MG63 (cell line): ENCODE results near the gene SMARCC1. TPM values are rescaled to one million over a fixed set of nuclear protein-coding genes. Genes with fewer than 3 reads are reported as not detected.

Source experiments
- DNase-seq: peaks from one replicate; pipeline ENCODE4 v3.0.0-alpha.2; 2020
- H3K27me3 ChIP-seq: fragments of 250-450 bp; sonication (Bioruptor Pico); 2 replicates; pipeline ENCODE4 v1.5.1; 2020; ENCODE audit warnings: mild to moderate bottlenecking, moderate library complexity
- H3K36me3 ChIP-seq: fragments of 250-450 bp; sonication (Bioruptor Pico); 2 replicates; pipeline ENCODE4 v1.5.1; 2020; ENCODE audit warnings: mild to moderate bottlenecking, moderate library complexity
- H3K4me3 ChIP-seq: fragments of 250-450 bp; sonication (Bioruptor Pico); 2 replicates; pipeline ENCODE4 v1.5.1; 2020; ENCODE audit warnings: mild to moderate bottlenecking, moderate library complexity
- H3K9me3 ChIP-seq: fragments of 250-450 bp; sonication (Bioruptor Pico); 2 replicates; pipeline ENCODE4 v1.5.1; 2020; ENCODE audit warnings: mild to moderate bottlenecking, moderate library complexity
- total RNA-seq: library from RNA; depleted of rRNA; stranded (reverse); fragments of >200 nt; shearing (Covaris generic); gene quantifications from 2 replicates; pipeline ENCODE4 v1.2.3, GENCODE V29; 2014; ENCODE audit warnings: low replicate concordance

The SMARCC1 gene
- total RNA-seq, 1 experiment from 2014 or later, result 33.4 TPM

GRCh38 chr3:47590216-47590615 is 191.5 kb downstream of the SMARCC1 start:
- Histone ChIP-seq H3K9me3 (no peaks in the 10 kb centered on the region), H3K27me3 (no peaks in the 10 kb centered on the region), H3K36me3 (peaks cover 11% of the 10 kb centered on the region), H3K4me3 (no peak overlapping the region)
- DNase-seq, result no peak

DNA sequence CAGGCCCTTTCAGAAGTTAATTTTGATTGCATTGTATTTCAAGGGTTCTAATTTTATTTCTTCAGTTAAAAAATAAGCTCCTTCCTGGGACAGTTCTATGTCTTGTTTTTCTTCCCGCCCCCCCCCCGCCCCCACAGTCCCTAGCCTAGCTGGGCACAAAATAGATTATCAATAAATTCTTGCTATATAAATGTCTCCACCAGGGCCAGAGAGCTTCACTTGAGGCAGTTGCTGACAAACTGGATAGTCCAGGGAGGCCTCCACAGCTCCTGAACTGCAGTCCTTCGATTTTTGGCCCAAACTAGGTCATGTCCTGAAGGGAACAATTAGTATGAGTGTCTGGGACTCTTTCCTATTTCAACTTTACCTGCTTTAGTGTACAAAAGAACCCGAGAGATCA is 193.1 kb downstream of the SMARCC1 start:
- Histone ChIP-seq H3K27me3 (no peaks in the 10 kb centered on the region), H3K9me3 (no peaks in the 10 kb centered on the region), H3K4me3 (no peak overlapping the region), H3K36me3 (peaks cover 11% of the 10 kb centered on the region)
- DNase-seq, result no peak

- no peaks in the 10 kb centered on the region for H3K9me3 ChIP-seq
- DNase-seq, result no peak
- no peak overlapping the region for H3K4me3 ChIP-seq
- no peaks in the 10 kb centered on the region for H3K27me3 ChIP-seq
- H3K36me3 ChIP-seq, result peaks cover 11% of the 10 kb centered on the region; the same call in 1 of the 2 replicates
Observed at GRCh38 chr3:47588053-47588452, 193.6 kb downstream of the SMARCC1 start.

DNA sequence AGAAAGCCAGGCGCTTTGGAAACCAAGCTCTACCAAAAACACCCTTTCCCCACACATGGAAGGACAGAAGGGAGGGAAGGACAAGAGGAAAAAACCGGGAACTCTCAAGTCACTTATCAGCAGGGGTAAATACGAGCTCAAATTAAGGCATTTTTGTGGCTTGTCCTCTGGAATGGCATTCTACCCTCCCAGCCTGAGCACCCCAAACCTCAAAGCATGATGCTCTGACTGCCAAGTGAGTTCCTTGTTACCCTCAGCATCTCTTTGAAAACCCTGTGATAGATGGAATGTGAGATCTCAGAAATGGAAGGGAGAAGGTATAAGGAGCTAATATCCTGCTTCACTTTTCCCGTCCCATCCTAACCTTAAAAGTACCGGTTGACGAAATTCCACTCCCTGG is 194.9 kb downstream of the SMARCC1 start:
- H3K9me3 ChIP-seq, result no peaks in the 10 kb centered on the region
- no peaks in the 10 kb centered on the region for H3K27me3 ChIP-seq
- no peak for DNase-seq
- H3K36me3 ChIP-seq, result peaks cover 11% of the 10 kb centered on the region; the same call in 1 of the 2 replicates
- no peak overlapping the region for H3K4me3 ChIP-seq

GRCh38 chr3:47583320-47584075 is 198.2 kb downstream of the SMARCC1 start:
- Histone ChIP-seq H3K36me3 (peaks cover 6% of the 10 kb centered on the region; the same call in 1 of the 2 replicates), H3K9me3 (no peaks in the 10 kb centered on the region), H3K4me3 (no peak overlapping the region), H3K27me3 (0 out of 2 replicates have a peak, but pooled peaks cover 3% of the 10 kb centered on the region)
- DNase-seq, result no peak

- Histone ChIP-seq H3K4me3 (no peak overlapping the region), H3K9me3 (no peaks in the 10 kb centered on the region), H3K27me3 (0 out of 2 replicates have a peak, but pooled peaks cover 3% of the 10 kb centered on the region), H3K36me3 (0 out of 2 replicates have a peak, but pooled peaks cover 3% of the 10 kb centered on the region)
- DNase-seq, result no peak
Observed at GRCh38 chr3:47581835-47582234, 199.9 kb downstream of the SMARCC1 start.

DNA sequence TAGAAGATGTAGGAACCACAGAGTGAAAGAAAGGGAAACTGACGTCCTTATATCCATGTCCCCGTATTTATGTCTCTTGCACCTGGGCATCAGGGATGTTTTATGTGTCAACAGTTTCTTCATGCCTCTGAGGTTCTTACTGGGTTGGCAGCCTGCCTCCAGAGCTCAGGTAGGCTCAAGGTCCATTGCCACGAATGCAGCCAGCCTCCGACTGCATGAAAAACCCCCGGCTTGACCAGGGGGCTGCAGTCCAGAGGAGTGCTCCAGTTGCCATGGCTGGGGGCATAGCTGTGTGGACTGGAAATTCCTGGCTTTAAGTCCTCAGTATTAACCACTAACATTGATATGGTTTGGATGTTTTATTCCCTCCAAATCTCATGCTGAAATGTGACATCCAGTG is 200.3 kb downstream of the SMARCC1 start:
- H3K27me3 ChIP-seq, result 0 out of 2 replicates have a peak, but pooled peaks cover 3% of the 10 kb centered on the region

DNA sequence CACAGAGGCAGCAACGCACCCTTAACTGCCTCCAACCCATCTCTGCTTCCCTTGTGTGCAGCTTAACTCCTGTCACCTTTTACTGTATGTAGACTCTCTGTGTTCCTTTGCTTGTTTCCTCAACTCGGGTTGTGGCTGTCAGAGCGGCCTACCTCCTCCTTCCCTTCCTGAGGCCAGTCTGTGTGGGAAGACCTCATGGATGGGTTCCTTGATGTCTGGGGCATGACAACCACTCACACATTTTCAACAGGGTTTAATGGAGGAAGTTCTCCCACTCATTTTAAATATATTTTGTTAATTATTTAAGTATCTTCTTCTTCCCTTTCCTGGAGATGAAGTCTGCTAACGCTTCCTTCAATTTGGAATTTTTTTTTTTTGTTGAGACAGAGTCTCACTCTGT is 201.2 kb downstream of the SMARCC1 start:
- Histone ChIP-seq H3K4me3 (no peak overlapping the region), H3K9me3 (no peaks in the 10 kb centered on the region), H3K27me3 (0 out of 2 replicates have a peak, but pooled peaks cover 3% of the 10 kb centered on the region), H3K36me3 (no peaks in the 10 kb centered on the region)
- no peak for DNase-seq

More for the DNA sequence above, 200.3 kb downstream of the SMARCC1 start:
- H3K9me3 ChIP-seq, result no peaks in the 10 kb centered on the region
- no peak overlapping the region for H3K4me3 ChIP-seq
- DNase-seq, result no peak
- 0 out of 2 replicates have a peak, but pooled peaks cover 3% of the 10 kb centered on the region for H3K36me3 ChIP-seq

DNA sequence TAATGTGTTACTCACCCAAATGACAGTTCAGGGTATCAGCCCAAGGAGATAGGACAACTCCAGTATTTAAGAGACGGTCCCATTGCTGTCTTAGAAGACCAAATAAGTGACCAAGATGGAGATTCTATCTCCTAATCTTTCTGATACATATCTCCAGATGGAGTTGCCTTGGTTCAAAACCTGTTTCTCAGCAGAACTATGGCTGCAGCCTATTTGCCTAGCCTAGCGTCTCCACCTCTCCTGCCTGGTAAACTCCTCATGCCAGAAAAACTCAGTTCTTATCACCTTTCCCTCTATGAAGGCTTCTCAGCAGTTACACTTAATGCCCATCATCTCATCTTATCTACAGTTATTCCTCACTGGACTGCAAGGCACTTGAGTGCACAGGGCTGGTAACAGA is 201.8 kb downstream of the SMARCC1 start:
- no peak for DNase-seq
- H3K9me3 ChIP-seq, result no peaks in the 10 kb centered on the region
- no peaks in the 10 kb centered on the region for H3K36me3 ChIP-seq
- 0 out of 2 replicates have a peak, but pooled peaks cover 3% of the 10 kb centered on the region for H3K27me3 ChIP-seq
- H3K4me3 ChIP-seq, result no peak overlapping the region

DNA sequence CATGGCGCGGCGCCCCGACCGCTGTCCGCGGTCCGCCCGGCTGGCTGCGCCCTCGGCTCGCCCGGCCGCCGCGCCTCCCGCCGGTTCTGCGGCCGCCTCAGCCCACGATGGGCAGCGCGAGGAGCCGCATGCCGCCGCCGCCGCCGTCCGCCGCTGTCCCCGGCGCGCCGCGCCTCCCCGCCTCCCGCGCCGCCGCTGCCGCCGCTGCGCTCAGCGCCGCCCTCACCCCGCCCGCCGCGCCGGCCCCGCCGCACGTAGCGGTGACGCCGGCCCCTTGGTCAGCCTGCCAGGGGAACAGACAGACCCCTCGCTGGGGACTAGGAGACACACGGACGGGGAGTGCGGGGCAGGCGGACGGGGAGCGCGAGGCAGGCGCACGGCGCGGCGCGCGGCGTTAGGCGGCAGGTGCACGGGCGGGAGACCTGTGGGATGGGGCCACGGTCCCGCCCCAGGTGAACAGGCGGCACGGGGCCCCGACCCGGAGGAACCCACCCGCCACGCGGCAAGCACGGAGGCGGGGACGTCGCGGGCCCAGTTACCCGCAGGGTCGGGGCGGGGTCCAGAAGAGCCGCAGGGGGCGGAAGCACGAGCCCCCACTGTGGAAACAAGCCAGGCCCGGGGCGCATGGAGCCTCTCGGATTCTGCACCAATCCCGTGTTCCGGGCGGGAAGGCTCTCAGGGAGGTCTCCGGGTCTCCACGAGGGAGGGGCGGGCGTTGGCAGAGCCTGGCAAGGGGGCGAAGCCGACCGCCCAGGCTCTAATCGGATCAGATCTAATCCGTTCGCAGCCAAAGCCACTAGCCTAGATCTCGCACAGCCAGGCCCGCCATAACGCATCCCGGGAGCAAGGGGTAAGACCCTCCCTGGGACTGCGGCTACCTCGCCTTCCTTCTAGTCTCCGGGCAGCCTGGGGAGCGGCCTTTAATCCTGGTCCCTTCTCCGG is 202.7 kb downstream of the SMARCC1 start, which contains the start of gene CSPG5:
Gene CSPG5 (minus strand): TSS at position 175 of the 942 bp plus-strand sequence. CDS start 172 bp downstream, at position 3.
- Histone ChIP-seq H3K27me3 (0 out of 2 replicates have a peak, but pooled peaks cover 3% of the 10 kb centered on the region), H3K4me3 (peak within 1 kb of the TSS; percentile 37), H3K36me3 (no peaks in the 10 kb centered on the region), H3K9me3 (no peaks in the 10 kb centered on the region)
- peak; percentile 6 for DNase-seq

DNA sequence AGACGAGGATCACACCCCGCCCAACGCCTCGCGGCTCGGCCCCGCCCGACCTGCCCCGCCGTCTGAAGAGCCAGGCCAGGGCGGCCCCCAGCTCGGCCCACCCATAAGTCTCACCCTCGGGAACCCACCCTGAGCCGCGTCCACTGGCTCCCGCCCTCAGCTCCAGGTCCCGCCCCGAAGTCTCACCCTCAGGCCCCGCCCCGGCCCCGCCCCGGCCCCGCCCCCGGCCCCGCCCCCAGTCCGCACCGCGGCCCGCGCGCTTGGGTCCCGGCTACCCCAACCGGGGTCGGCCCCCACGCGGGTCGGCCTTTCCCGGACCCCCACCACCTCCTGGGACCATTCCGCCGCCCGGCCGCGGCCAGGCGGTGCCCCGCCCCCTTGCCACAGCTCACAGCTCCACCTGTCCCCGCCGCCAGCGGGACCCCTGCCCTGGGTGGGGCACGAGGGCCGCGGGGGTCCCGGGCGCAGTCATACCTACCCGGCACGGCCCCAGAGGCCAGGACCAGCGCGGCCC is 203.5 kb downstream of the SMARCC1 start:
- Histone ChIP-seq H3K9me3 (no peaks in the 10 kb centered on the region), H3K36me3 (no peaks in the 10 kb centered on the region), H3K27me3 (0 out of 2 replicates have a peak, but pooled peaks cover 3% of the 10 kb centered on the region), H3K4me3 (peak overlapping the region; percentile 37)
- peak; percentile 9 for DNase-seq

- no peaks in the 10 kb centered on the region for H3K9me3 ChIP-seq
- peak overlapping the region; percentile 37 for H3K4me3 ChIP-seq
- DNase-seq, result peak; percentile 4
- 0 out of 2 replicates have a peak, but pooled peaks cover 3% of the 10 kb centered on the region for H3K27me3 ChIP-seq
- no peaks in the 10 kb centered on the region for H3K36me3 ChIP-seq
Observed at GRCh38 chr3:47577583-47578118, 204.0 kb downstream of the SMARCC1 start.

GRCh38 chr3:47573190-47574172 is 208.2 kb downstream of the SMARCC1 start:
- no peaks in the 10 kb centered on the region for H3K9me3 ChIP-seq
- no peak for DNase-seq
- no peak overlapping the region for H3K4me3 ChIP-seq
- H3K27me3 ChIP-seq, result no peaks in the 10 kb centered on the region
- no peaks in the 10 kb centered on the region for H3K36me3 ChIP-seq

- Histone ChIP-seq H3K27me3 (no peaks in the 10 kb centered on the region), H3K9me3 (no peaks in the 10 kb centered on the region), H3K36me3 (no peaks in the 10 kb centered on the region), H3K4me3 (no peak overlapping the region)
- no peak for DNase-seq
Observed at GRCh38 chr3:47571391-47572175, 210.1 kb downstream of the SMARCC1 start.

DNA sequence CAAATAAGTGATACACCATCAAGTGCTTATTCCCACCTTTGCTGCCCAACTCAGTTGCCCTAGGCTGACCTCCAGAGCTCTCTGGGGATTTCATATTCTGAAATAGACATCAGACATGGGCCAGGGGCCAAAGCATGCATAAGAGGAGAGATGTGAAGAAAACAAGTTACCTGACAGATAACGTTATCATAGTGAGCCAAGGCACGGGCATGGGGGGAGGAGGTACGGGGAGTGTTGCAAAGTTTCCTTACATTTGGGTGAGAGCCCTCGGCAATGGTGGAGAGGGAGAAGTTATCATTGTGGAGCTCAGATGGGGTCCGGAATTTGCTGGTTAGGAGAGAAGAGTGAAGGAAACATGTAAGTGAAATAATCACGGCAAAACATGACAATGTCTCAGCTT is 212.8 kb downstream of the SMARCC1 start:
- DNase-seq, result no peak
- Histone ChIP-seq H3K9me3 (no peaks in the 10 kb centered on the region), H3K27me3 (no peaks in the 10 kb centered on the region), H3K36me3 (no peaks in the 10 kb centered on the region), H3K4me3 (no peak overlapping the region)
